ENCODE data around the gene C16orf46. TPM values are rescaled to one million over a fixed set of nuclear protein-coding genes. Genes with fewer than 3 reads are reported as not detected.

The C16orf46 gene
- total and polyA plus RNA-seq, 2 of the 13 experiments (the other 11 are each of a cell fraction or from before 2014, with no cell fraction given) = 0.38 to 0.55 TPM

DNA sequence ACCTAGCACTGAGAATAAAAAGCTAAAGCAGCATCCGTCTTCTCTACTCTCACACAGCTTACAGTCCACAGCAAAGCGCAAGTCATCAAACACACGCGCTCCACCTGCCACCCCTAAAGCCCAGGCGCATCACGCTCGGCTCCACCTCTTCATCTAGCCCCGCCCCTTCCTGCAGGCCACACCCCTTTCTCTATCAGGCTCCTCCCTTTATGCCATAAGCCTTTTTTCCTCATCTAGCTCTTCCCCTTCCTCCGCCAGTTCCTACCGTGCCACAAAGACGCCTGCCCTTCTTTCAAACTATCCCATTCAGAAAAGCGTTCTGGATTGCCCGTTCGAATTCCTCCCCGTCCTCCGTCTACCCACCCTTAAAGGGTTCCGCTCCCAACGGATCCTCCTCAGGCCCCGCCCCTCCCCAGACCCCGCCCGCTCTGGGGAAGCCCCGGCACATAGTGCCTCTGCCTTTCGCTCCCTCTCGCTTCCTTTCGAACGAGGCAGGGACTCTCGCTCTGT is 417 bp downstream of the C16orf46 start (continued):
- TF ChIP-seq RNF2 (conservative IDR thresholded peaks at IDR 0.05; ENCODE audit: low read depth) = 0 out of 2 replicates have a peak, but pooled peaks have one; percentile 16
- TF ChIP-seq, protein P1, sequence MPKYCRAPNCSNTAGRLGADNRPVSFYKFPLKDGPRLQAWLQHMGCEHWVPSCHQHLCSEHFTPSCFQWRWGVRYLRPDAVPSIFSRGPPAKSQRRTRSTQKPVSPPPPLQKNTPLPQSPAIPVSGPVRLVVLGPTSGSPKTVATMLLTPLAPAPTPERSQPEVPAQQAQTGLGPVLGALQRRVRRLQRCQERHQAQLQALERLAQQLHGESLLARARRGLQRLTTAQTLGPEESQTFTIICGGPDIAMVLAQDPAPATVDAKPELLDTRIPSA (CRISPR knock-in tag; IDR thresholded peaks at IDR 0.05; ENCODE audit: borderline replicate concordance) = no peak
- no peak for TF ChIP-seq ZSCAN20 (CRISPR knock-in tag; IDR thresholded peaks at IDR 0.05; ENCODE audit: borderline replicate concordance)
- TF ChIP-seq ETV6 (CRISPR knock-in tag; conservative IDR thresholded peaks at IDR 0.05) = no peak
- 0 out of 2 replicates have a peak, but pooled peaks have one; percentile 41 for TF ChIP-seq ZNF713 (CRISPR knock-in tag; IDR thresholded peaks at IDR 0.05)
- TF ChIP-seq SNAPC2 (CRISPR knock-in tag; IDR thresholded peaks at IDR 0.05) = no peak
- peak; percentile 37; the same call in 1 of the 2 replicates for TF ChIP-seq FOXK2 (IDR thresholded peaks at IDR 0.05)
- TF ChIP-seq, protein P2, sequence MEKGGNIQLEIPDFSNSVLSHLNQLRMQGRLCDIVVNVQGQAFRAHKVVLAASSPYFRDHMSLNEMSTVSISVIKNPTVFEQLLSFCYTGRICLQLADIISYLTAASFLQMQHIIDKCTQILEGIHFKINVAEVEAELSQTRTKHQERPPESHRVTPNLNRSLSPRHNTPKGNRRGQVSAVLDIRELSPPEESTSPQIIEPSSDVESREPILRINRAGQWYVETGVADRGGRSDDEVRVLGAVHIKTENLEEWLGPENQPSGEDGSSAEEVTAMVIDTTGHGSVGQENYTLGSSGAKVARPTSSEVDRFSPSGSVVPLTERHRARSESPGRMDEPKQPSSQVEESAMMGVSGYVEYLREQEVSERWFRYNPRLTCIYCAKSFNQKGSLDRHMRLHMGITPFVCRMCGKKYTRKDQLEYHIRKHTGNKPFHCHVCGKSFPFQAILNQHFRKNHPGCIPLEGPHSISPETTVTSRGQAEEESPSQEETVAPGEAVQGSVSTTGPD (CRISPR knock-in tag; IDR thresholded peaks at IDR 0.05) = 0 out of 2 replicates have a peak, but pooled peaks have one; percentile 52
- TF ChIP-seq, protein P3, sequence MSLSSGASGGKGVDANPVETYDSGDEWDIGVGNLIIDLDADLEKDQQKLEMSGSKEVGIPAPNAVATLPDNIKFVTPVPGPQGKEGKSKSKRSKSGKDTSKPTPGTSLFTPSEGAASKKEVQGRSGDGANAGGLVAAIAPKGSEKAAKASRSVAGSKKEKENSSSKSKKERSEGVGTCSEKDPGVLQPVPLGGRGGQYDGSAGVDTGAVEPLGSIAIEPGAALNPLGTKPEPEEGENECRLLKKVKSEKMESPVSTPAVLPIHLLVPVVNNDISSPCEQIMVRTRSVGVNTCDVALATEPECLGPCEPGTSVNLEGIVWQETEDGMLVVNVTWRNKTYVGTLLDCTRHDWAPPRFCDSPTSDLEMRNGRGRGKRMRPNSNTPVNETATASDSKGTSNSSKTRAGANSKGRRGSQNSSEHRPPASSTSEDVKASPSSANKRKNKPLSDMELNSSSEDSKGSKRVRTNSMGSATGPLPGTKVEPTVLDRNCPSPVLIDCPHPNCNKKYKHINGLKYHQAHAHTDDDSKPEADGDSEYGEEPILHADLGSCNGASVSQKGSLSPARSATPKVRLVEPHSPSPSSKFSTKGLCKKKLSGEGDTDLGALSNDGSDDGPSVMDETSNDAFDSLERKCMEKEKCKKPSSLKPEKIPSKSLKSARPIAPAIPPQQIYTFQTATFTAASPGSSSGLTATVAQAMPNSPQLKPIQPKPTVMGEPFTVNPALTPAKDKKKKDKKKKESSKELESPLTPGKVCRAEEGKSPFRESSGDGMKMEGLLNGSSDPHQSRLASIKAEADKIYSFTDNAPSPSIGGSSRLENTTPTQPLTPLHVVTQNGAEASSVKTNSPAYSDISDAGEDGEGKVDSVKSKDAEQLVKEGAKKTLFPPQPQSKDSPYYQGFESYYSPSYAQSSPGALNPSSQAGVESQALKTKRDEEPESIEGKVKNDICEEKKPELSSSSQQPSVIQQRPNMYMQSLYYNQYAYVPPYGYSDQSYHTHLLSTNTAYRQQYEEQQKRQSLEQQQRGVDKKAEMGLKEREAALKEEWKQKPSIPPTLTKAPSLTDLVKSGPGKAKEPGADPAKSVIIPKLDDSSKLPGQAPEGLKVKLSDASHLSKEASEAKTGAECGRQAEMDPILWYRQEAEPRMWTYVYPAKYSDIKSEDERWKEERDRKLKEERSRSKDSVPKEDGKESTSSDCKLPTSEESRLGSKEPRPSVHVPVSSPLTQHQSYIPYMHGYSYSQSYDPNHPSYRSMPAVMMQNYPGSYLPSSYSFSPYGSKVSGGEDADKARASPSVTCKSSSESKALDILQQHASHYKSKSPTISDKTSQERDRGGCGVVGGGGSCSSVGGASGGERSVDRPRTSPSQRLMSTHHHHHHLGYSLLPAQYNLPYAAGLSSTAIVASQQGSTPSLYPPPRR (CRISPR knock-in tag; IDR thresholded peaks at IDR 0.05; ENCODE audit: borderline replicate concordance) = no peak
- no peak for TF ChIP-seq ZNF749 (CRISPR knock-in tag; IDR thresholded peaks at IDR 0.05; ENCODE audit: borderline replicate concordance)
- TF ChIP-seq, protein P4, sequence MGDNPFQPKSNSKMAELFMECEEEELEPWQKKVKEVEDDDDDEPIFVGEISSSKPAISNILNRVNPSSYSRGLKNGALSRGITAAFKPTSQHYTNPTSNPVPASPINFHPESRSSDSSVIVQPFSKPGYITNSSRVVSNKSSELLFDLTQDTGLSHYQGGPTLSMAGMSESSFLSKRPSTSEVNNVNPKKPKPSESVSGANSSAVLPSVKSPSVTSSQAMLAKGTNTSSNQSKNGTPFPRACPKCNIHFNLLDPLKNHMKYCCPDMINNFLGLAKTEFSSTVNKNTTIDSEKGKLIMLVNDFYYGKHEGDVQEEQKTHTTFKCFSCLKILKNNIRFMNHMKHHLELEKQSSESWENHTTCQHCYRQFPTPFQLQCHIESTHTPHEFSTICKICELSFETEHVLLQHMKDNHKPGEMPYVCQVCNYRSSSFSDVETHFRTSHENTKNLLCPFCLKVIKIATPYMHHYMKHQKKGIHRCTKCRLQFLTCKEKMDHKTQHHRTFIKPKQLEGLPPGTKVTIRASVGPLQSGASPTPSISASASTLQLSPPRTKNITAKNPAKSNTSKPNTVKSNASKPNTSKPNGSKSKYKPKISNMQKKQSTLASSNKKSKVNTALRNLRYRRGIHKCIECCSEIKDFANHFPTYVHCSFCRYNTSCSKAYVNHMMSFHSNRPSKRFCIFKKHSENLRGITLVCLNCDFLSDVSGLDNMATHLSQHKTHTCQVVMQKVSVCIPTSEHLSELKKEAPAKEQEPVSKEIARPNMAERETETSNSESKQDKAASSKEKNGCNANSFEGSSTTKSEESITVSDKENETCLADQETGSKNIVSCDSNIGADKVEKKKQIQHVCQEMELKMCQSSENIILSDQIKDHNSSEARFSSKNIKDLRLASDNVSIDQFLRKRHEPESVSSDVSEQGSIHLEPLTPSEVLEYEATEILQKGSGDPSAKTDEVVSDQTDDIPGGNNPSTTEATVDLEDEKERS (CRISPR knock-in tag; IDR thresholded peaks at IDR 0.05) = no peak
- TF ChIP-seq, protein P5, sequence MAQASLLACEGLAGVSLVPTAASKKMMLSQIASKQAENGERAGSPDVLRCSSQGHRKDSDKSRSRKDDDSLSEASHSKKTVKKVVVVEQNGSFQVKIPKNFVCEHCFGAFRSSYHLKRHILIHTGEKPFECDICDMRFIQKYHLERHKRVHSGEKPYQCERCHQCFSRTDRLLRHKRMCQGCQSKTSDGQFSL (CRISPR knock-in tag; IDR thresholded peaks at IDR 0.05) = no peak
- peak; percentile 57; the same call in 1 of the 3 replicates for TF ChIP-seq MXI1 (IDR thresholded peaks at IDR 0.05; ENCODE audit: borderline replicate concordance, low read depth, low read length)
- TF ChIP-seq, protein P6, sequence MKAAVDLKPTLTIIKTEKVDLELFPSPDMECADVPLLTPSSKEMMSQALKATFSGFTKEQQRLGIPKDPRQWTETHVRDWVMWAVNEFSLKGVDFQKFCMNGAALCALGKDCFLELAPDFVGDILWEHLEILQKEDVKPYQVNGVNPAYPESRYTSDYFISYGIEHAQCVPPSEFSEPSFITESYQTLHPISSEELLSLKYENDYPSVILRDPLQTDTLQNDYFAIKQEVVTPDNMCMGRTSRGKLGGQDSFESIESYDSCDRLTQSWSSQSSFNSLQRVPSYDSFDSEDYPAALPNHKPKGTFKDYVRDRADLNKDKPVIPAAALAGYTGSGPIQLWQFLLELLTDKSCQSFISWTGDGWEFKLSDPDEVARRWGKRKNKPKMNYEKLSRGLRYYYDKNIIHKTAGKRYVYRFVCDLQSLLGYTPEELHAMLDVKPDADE (CRISPR knock-in tag; IDR thresholded peaks at IDR 0.05) = no peak
- TF ChIP-seq POLR2A (IDR thresholded peaks at IDR 0.05; ENCODE audit: insufficient read depth in 1 of 2, low read depth in 2 of 2, low read length in 2 of 2) = peak in 1 of 2 experiments; percentile 64; a peak in 2 of 4 replicates
- TF ChIP-seq, protein P7, sequence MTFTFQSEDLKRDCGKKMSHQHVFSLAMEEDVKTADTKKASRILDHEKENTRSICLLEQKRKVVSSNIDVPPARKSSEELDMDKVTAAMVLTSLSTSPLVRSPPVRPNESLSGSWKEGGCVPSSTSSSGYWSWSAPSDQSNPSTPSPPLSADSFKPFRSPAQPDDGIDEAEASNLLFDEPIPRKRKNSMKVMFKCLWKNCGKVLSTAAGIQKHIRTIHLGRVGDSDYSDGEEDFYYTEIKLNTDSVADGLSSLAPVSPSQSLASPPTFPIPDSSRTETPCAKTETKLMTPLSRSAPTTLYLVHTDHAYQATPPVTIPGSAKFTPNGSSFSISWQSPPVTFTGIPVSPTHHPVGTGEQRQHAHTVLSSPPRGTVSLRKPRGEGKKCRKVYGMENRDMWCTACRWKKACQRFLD (CRISPR knock-in tag; IDR thresholded peaks at IDR 0.05; ENCODE audit: borderline replicate concordance) = no peak

Data from HepG2 (cell line).